HG03196 (cell line): ENCODE data around the gene ADAMTS17.

Experiments used
- ATAC-seq: cut with Tn5 transposase; IDR thresholded peaks from one replicate; pipeline ENCODE4 v1.9.1; 2021; ENCODE audit not compliant: unreplicated experiment

Gene ADAMTS17

DNA sequence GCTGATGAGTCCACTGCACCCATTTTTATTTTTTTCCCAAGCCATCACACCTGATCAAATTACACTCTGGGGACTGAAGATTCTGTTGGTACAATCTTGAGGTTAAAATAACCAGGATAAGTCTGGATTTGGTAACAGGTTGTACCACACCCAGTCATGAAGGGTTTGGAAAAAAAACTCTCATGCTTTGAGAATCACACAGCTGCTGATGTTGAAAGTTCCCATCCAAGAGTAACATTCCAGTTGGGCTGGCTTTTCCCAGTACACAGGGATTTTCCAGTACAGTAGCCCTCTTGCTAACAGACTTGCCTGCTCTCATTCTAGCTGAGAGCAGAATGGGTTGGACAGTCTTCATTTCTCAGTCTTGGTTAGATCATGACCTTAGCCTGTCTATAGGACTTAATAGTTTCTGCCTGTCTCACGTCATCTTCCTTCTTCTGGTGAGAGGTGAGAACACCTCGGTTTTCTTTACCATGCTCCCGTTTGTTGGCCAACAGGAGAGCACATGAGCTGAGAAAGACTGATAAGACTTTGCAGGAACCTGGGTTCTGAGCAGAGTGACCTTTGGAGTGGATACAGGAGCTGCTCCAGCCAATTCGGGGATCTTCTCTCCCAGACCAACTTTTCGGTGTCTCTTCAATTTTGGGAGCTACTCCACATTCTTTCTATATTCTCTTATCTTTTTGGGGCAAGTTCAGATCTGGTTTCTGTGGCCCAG, 308.5 kb downstream of the ADAMTS17 start:
- ATAC-seq = no peak

DNA sequence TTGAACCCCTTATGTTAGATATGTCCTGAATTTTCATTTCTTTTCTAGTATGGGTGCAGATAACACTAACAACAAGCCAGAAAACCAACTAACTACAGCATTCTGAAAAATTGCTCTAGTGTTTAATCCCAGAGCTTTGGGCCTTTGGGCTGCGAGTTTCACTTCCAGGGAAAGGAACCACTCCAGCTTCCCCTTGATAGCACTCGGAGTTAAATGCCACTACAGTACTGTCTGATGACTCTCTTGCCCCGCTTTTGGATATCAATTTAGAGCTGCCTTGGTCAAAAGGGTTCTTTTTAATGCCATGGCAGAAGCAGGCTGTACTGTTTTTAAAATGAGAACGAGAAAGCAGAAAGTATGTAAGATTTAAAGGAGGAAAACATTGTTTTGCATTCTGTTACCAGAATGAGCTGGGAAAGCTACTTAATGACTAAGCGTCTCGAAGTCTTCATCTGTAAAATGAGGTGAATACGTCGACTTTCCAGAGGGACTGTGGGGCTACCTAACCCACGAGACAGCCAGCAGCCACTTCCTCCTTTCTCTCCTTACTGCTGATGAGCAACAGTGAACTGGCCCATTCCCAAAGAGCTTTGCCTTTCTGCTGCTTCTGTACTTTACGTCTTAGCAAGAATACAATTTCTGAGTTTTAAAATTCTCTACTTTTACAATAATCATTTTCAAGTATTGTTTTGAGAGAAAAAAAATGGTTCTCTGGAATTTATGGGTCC, 309.3 kb downstream of the ADAMTS17 start:
- ATAC-seq = no peak

DNA sequence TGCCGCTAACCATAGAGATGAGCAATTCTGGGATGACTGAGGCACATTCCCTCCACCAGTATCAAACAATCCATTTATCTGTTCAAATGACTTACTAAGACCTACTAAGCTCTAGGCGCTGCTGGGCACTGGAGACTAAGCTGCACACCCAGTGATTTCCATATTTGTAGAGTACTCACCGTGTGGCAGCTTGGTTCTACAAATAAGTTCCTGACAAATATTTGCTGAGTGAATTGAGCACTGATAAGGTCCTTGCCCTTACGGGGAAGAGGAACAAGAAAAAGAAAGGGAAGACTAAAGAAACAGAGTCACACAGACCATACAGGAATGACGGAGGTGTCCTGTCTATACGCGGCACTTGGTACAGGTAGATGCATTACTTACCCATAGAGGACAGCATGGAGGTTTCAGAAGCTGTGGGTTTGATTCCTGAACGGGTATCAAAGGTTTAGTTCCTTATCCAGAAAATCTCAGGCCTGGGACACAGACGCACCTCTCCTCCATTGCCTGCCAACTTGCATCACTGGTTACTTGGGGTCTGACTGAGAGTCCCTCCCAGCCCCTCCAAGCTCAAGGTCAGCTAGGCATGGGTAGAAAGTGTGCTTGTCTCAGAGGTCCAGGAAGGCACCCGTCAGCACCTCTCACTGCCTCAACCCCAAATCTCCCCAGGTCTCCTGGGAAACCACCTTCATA, 310.0 kb downstream of the ADAMTS17 start:
- no peak for ATAC-seq

DNA sequence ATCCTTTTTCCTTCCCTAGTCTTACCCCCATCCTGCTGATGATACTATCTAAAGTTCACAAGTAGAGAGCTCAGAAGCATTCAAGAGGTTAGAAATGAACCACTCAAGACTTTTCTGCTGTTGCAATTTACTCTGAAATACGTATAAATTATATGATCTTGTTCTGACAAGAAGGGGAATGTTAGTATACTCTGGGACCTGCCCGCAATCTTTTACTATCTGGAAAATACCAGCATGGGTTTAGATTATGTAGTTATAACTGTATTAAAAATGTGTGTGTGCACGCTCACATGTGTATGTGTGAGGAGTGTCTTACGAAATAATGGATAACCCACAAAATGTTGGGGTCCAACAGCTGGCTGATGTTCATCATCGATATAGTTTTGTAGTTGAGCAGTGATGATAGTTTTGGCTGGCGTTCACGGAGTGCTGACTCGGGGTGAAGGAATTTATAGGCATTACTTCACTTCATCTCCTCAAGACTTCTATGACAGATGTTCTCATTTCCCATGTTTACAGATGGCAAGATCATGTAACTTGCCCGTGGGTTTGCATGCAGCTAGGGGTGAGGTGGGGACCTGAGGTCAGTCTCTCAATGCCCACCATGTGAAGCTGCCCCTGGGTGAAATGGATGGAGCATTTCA, 311.1 kb downstream of the ADAMTS17 start:
- no peak for ATAC-seq

DNA sequence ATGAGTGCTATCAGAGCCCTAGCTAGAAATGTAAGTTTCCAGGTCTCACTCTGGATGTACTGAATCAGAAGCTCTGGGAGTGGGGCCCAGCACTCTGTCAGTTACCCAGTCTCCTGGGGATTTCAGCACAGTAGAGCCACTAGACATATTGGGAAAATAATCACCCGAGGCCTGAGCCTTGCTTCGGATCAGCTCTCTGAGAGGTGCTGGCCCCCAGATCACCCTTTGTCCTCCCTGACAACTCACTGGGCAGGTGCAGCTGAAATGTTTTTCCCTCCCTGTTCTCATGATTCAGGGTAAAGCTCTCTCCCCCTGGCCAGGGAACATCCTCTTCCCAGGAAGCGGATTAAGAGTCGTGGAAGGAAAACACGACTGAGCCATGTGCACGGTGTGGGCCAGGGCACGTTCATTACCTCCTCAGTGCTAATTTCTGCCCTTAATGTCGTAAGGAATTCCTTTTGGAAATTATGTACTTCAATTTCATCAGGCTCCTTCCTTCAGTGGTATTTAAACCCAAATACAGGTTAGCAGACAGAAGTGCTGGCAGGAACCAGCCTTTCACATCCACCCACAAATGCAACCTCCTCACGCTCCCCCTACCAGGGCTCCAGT, 311.8 kb downstream of the ADAMTS17 start:
- no peak for ATAC-seq

DNA sequence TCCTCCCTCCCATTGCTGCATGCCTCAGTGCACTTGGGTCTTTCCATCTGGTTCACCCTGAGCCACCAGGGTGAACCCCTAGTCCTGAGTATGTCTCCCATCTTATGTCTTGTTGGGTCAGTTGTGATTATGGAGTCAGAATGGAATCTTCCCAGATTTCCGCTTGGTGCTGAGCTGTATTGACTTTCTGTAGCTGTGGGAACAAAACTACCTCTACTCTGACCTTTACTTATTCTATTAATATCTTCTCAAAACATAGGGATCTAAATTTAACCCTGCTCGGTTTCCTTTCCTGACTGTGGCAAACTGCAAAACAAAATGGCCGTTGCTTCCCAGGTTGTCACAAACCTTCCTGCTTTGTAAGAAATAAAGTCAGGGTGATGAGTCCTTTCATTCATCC, 312.7 kb downstream of the ADAMTS17 start:
- ATAC-seq = no peak

DNA sequence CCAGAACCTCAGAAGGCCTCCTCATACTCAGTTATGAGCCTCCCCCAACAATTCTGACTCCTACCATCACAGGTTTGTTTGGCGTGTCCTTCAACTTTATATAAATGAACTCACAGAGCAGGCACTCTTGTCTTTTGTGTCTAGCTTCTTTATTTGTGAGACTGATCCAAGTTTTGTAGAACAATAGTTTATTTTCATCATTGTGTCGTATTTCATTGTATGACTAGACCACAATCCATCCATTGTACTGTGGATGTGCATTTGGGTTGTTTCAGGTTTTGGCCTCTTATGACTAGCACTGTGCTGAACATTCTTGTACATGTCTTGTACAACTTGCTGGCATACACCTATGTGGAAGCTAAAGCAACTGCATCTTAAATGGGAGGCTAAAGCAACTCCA, 315.7 kb downstream of the ADAMTS17 start:
- ATAC-seq = no peak

DNA sequence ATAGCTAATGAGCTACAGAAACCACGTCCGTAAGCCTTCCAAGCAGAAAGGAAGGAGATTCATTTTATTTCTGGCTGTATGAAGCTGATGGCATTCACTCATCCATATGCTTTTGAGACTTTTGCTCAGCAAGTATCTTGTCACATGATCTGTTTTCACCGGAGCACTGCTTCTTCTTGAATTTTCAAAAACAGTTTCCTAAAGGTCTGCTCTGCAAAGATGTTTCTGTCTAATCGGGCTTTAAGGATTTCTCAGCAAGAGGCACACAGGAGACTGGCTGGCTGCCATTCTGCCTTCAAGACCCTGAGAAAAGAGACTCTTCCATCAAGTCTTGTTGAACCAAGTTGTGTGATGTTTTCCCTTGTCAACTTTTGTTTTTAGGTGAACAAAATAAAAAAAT, 319.0 kb downstream of the ADAMTS17 start:
- ATAC-seq = no peak

DNA sequence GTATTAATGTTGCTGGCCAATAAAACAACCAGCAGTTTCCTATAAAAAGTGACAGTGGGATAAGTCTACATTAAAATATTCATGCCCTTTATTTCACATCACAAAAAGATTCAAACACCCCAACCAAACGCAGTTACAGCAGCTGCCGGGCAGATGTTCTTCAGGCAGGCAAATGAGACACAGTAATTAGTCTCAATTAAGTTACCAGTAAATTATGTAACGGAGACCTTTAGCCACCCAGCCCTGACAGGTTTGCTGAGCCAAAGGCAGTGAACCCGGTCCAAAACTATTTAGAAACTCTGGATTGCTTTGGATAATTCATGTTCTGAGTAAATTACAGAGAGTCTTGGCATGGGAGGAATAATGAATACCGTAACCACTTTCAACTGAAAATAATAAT, 319.4 kb downstream of the ADAMTS17 start:
- no peak for ATAC-seq

DNA sequence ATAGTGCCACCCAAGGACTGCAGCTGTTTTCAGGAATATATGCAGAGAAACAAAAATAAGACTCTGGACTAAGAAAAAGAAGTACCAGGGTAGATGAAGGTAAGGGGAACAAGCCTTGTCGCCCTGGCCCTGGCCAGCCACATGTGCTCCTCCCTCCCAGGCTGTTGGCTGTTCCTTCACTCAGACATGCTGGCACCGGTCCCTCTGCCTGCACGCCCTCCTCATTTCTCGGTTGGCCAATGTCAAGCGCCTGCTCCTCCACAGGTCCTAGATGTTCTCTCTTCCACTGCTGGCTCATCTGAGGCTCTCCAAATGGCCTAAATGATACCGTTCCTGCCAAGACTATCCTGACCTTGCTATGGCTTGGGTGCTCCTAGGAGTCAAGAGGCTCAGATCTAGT, 320.1 kb downstream of the ADAMTS17 start:
- ATAC-seq = no peak

DNA sequence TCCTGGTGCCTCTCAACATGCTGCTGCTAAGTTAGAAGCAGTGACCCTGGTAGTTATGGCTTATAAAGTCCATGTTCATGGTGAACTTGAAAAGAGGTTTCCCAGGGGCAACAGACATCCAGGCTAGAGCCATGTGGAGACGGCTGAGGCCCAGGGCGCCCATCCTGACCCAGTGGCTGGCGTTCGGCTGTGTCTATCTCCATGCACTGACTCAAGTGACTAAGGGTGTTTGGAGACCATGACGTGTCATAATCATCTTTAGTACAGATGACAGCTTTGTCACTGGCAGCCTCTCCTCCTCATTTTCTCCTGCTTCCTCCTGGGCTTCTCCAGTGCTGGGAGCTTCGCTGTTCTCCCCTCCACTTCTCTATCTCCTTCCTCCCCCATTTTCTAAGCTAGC, 321.2 kb downstream of the ADAMTS17 start:
- ATAC-seq = no peak

DNA sequence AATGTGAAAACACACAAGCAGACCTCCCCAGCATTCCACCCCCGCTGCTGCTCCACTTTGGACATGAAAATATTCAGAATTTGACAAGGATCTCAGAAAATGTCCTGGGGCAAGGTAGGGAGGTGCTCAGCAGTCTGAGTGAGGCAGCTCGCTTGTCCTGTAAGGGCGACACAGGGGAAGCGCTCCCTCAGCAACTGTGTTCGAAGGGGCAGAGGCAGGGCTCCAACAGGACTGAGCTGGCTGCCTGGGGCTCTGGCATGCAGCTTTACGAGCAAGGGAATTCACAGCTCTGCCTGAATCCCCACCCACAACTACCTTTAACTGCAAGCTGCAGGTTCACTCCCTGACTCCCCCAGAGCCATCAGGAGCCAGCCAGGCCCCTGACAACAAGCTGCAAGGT, 321.6 kb downstream of the ADAMTS17 start:
- no peak for ATAC-seq

DNA sequence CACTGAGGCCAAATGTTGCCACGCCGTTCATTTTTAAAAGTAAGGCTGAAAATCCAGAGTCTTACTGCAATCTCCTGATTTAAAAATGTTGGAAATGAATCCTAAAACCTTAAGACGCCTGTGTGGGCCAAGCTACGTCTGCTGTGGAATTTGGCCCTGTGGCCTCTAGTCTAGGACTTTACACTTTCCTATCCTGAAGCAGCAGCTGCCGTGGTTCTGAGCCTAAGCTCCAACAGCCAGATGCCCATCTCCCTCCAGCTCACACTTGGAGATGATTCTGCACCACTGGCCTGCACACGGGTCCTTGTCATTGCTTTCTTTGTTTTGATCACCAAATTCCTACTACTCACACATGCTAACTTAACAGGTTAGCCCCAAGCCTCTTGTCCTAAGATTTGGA, 322.2 kb downstream of the ADAMTS17 start:
- no peak for ATAC-seq

DNA sequence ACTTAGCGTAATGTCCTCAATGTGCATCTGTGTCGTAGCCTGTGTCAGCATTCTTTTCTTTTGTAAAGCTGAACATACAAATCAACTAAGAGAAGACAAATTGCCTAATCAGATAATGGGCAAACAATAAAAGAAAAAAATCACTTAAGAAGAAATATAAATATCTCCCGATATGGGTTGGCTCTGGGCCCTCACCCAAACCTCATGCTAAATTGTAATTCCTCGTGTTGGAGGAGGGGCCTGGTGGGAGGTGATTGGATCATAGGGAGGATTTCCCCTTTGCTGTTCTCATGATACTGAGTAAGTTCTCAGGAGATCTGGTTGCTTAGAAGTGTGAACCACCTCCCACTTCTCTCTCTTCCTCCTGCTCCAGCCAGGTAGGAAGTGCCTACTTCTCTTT, 323.6 kb downstream of the ADAMTS17 start:
- ATAC-seq = no peak

DNA sequence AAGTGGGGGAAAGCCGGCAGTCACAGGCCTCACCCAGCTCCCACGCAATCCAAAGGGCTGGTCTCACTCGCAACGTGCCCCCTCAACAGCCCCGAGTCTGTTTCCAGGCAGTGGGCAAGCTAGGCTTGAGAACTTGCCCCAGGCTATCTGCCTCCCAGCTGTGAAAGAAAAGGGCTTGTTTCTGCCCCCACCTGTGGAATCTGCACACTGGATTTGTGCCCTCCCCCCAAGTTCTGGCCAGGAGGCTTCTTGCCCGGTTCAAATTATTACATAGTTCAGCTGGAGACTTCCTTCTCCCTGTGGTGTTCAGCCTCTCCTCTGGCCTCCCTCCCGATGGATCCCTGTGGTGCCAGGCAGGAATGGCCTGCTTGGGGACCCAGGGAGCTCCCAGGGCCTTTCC, 324.6 kb downstream of the ADAMTS17 start:
- no peak for ATAC-seq

DNA sequence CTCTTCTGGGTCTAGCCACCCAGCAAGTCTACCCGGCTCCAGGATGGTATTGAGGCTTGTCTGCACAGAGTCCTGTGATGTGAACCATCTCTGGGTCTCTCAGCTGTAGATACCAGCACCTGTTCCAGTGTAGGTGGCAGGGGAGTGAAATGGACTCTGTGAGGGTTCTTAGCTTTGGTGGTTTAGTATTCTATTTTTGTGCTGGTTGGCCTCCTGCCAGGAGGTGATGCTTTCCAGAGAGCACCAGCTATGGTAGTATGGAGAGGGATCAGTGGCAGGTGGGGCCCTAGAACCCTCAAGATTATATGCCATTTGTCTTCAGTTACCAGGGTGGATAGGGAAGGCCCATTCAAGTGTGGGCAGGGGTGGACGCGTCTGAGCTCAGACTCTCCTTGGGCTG, 325.1 kb downstream of the ADAMTS17 start:
- no peak for ATAC-seq

DNA sequence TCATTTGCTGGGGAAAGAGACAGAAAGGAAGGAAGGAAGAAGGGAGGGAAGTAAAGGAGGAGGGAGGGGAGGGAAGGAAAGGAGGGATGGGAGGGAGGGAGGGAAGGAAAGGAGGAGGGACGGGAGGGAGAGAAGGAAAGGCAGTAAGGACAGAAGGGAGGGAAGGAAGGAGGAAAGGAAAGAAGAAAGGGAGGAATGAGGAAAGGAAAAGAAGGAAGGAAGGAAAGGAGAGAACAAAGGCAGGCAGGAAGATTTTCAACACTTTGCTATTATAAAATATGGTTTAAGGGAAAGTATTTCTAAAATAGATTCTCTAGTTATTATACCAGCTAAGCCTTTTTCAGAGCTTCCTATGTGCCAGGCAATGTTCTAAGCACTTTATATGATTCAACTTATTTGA, 330.5 kb downstream of the ADAMTS17 start:
- no peak for ATAC-seq

DNA sequence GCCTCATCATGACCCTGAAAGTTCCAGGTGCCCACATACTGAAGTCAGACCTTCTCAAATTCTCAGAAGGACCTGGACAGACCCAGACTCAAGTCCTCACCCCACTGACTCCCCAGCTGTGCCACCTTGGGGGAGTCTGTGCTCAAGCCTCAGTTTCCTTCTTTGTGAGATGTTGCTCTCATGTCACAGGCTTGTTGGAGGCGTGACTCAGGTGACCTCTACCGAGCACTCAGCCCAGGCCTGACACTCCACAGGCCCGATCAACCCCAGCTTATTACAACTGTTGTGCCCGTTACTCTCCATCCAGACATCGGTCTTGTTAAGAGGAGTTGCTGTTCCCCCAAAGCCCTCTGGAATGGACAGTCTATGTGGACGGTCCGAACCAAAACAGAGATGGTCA, 332.4 kb downstream of the ADAMTS17 start:
- no peak for ATAC-seq

DNA sequence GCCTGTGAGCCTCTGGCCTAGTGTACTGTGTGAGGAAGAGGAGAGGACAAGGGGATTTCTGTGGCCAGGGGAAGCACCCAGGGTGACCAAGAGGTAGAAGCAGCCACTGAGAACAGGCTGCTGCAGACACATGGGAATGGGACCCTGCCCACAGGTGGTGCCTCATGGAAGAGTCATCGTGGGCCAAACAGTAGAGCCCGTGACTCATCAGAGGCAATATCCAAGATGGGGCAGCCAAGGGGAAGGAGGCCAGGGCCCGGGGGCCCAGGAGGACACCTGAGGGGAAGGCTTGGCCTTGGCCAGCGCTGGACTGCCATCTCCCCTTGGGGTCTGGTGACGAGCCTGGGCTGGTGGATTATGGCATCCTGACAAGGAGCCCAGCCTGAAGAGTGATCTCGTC, 333.5 kb downstream of the ADAMTS17 start:
- ATAC-seq = no peak

DNA sequence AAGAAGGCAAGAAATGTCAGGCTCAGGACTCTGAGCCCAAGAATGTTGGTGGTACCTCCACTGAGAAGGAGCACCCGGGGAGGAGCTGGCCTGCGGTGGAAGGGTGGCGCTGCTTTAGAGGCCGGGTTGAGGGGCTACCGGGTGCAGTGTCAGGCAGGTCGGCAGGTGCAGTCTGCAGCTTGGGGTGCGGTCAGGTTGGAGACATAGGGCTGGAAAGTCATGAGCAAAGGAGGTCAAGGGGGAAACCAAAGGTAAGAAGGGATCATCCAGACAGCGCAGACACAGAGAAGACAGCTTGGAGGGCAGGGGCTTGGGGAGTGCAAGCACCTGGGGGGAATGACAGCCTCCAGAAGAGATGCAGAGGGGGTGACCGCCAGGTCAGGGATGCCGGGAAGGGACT, 334.2 kb downstream of the ADAMTS17 start:
- ATAC-seq = no peak

DNA sequence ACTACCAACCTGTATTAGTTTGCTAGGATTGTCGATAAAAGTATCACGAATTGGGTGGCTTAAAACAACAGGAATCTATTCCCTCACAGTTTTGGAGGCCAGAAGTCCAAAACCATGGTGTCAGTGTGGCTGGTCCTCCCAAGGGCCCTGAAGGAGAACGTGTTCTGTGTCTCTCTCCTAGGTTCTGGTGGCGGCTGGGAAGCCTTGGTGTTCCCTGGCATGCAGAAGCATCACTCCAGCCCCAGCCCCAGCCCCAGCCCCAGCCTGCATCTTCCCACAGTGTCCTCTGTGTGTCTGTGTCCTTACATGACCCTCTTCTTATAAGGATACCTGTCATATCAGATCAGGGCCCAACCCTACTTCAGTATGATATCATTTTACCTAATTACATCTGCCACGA, 336.1 kb downstream of the ADAMTS17 start:
- ATAC-seq = no peak
